GM12878 (cell line): ENCODE measurements around the gene NUPR1.

Experiments
- SMC3 ChIP-seq: IDR thresholded peaks from 2 replicates; pipeline ENCODE4 v1.6.1; 2011; ENCODE audit warnings: low read length, improper control_type of control experiment, borderline replicate concordance
- ZBTB33 ChIP-seq: fragments of 450-650 bp; IDR thresholded peaks from 2 replicates; pipeline ENCODE4 v1.6.1; 2017; ENCODE audit warnings: mild to moderate bottlenecking

- TF ChIP-seq SMC3 (no peak), ZBTB33 (no peak)
These were observed 4.3 kb upstream of the NUPR1 start for GRCh38 chr16:28543072-28543471.
